RWPE1 (cell line): Measurements from ENCODE around the gene XXYLT1.

Experiments
- CTCF ChIA-PET: fragments of 350-600 bp; sonication (Branson Sonifier 250); formaldehyde crosslinking; extraction: SDS; loops from one replicate; lab custom pipeline; 2021; lab: Yijun Ruan, JAX
- POLR2A ChIA-PET: fragments of 400-600 bp; formaldehyde crosslinking; extraction: SDS; loops from one replicate; lab custom pipeline; 2020; ENCODE audit warnings: antibody characterized with exemption; ENCODE audit not compliant: low non-redundant PET; lab: Yijun Ruan, JAX
- DNase-seq: peaks from one replicate; pipeline ENCODE4 v3.0.0; 2012; ENCODE audit warnings: low spot score
- H3K27ac ChIP-seq: fragments of 450-650 bp; 2 replicates; pipeline ENCODE4 v1.5.1; 2017
- TF ChIP-seq, protein P1 (sequence below): fragments of 450-650 bp; conservative IDR thresholded peaks from 2 replicates; pipeline ENCODE4 v1.5.1; 2017; ENCODE audit warnings: low read depth, mild to moderate bottlenecking

Gene XXYLT1

DNA sequence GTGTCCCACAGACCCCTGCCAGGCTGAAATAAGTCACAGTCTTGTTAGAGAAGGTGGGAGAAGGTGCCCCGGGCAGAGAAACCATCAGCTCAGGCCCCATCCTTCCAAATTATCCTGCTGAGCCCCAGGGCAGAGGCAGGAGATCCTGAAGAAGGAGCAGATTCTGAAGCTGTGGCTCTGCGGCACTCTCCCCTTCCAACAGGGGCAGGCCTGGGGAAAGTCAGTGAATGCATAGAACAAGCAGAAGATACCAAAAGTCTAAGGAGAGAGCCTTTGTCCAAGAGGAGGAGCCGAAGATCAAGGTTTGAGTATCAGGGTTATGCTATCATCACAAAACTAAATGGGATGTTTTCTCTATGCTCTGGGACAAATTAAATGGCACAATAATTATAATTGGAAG is 249.3 kb downstream of the XXYLT1 start:
- TF ChIP-seq, protein P1, sequence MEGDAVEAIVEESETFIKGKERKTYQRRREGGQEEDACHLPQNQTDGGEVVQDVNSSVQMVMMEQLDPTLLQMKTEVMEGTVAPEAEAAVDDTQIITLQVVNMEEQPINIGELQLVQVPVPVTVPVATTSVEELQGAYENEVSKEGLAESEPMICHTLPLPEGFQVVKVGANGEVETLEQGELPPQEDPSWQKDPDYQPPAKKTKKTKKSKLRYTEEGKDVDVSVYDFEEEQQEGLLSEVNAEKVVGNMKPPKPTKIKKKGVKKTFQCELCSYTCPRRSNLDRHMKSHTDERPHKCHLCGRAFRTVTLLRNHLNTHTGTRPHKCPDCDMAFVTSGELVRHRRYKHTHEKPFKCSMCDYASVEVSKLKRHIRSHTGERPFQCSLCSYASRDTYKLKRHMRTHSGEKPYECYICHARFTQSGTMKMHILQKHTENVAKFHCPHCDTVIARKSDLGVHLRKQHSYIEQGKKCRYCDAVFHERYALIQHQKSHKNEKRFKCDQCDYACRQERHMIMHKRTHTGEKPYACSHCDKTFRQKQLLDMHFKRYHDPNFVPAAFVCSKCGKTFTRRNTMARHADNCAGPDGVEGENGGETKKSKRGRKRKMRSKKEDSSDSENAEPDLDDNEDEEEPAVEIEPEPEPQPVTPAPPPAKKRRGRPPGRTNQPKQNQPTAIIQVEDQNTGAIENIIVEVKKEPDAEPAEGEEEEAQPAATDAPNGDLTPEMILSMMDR = no peak
- no peak overlapping the region for H3K27ac ChIP-seq
- ChIA-PET POLR2A (no interaction called here), CTCF (interaction anchor here (0.6 kb wide), 1 partner anchor 50 kb away, joined by 3 read pairs; no protein-coding TSS in a partner anchor)
- no peak for DNase-seq

DNA sequence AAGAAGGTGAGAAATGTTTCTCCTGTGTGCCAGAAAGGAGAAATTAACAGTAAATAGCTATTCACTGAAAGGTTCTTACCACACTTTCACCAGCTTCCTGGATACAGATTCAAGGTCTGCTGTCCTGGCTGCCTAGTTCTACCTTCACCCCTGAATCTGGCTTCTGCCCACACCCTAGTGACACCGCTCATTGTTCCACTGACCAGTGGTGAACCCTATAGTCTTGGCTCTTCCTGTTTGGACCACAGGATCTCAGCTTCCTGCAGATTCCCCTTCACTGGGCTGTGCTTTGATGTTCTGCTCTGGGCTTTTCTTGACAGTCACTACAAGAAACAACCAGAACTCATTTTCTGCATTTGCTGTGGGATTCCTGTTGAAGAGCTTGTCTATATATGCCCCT is 250.0 kb downstream of the XXYLT1 start:
- POLR2A ChIA-PET = no interaction called here
- CTCF ChIA-PET = interaction anchor here (0.6 kb wide), 1 partner anchor 274 kb away, joined by 3 read pairs; no protein-coding TSS in a partner anchor
- H3K27ac ChIP-seq = no peak overlapping the region
- TF ChIP-seq, protein P1 = no peak
- no peak for DNase-seq

DNA sequence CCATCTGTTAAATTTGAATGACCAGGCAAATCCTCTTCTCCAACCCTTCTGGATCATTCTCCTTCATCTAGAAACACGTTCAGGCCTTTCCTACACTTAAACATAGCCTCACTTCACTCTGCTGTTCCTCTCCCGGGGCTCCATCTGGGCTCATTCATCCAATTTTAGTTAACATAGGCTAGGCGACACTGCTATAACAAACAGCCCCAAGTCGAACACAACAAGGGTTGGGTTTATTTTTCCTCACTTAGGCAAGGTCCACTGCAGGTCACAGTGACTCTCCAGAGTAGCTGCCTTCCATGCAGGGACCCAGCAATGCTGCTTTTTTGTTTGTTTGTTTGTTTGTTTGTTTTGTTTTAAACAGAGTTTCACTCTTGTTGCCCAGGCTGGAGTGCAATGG is 250.8 kb downstream of the XXYLT1 start:
- no peak for DNase-seq
- ChIA-PET POLR2A (no interaction called here), CTCF (interaction anchor here (0.6 kb wide), 1 partner anchor 876 kb away, joined by 3 read pairs; no protein-coding TSS in a partner anchor)
- no peak overlapping the region for H3K27ac ChIP-seq
- TF ChIP-seq, protein P1 = no peak

- TF ChIP-seq, protein P1 = no peak
- ChIA-PET POLR2A (no interaction called here), CTCF (interaction anchor here (0.6 to 0.7 kb wide), 2 partner anchors 44 to 877 kb away, joined by 3 read pairs; no protein-coding TSS in a partner anchor)
- no peak for DNase-seq
- no peak overlapping the region for H3K27ac ChIP-seq
These were observed 251.6 kb downstream of the XXYLT1 start for GRCh38 chr3:195019335-195019734.
